Effector CD4-positive, alpha-beta T cell (primary cell): Measurements from ENCODE around the gene PRMT7.

ENCODE experiments used
- DNase-seq: peaks from one replicate; pipeline ENCODE4 v3.0.0-alpha.2; 2020
- total RNA-seq: gene quantifications from one replicate; lab custom pipeline; 2026; lab: John Stamatoyannopoulos, UW

The PRMT7 gene
- total RNA-seq = 71.7 reads per million, percentile 76 among the genes with 10 or more reads in this experiment

DNA sequence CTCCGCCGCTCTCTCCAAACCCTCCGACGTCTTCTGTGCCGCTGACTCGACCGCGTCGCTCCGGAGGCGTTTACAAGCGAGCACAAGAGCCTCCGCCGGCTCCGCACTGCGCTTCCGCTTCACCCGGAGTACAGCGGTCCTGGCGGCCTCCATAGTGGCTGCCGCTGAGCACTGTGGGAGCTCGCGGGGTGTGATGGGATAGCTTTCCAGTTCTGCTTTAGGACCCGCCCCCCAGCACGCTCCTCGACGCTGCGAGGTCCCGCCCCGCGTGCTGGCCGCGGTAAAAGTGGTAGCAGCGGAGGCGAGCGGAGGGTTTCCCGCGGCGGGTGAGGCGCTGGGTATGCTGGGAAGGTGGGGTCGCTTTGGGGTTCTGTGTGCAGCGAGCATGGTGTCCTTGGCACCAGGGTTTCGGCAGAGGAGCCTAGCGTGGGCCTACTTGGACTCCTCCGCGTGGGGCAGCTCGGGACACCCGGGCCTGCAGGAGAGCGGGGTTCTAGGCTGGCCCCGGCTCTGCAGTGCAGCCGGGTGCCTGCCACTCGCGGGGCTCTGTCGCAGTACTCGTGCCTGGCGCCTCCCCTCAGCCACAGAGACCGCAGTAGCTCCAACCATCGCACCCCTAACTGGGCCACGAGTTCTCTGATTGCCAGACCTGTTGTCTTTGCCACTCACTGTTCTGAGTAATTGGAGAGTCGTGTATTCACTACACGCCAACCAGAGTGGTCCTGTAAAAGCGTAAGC, at the start of gene PRMT7, which contains the start of gene SLC7A6OS:
PRMT7 (plus strand) TSS at position 246 of the 738 bp plus-strand sequence. CDS start 4,961 bp downstream, outside the sequence.
SLC7A6OS (minus strand) TSS at position 173 of the 738 bp plus-strand sequence; CDS start at position 153, 20 bp downstream.
- DNase-seq = peak; percentile 88

GRCh38 chr16:68263559-68264127, 47.2 kb upstream of the PRMT7 start:
- no peak for DNase-seq

GRCh38 chr16:68264128-68265077, 46.4 kb upstream of the PRMT7 start, which contains the start of gene SLC7A6:
Gene SLC7A6 (plus strand): TSS chr16:68264526. CDS start chr16:68274727, 10,201 bp downstream.
- peak; percentile 79 for DNase-seq

DNA sequence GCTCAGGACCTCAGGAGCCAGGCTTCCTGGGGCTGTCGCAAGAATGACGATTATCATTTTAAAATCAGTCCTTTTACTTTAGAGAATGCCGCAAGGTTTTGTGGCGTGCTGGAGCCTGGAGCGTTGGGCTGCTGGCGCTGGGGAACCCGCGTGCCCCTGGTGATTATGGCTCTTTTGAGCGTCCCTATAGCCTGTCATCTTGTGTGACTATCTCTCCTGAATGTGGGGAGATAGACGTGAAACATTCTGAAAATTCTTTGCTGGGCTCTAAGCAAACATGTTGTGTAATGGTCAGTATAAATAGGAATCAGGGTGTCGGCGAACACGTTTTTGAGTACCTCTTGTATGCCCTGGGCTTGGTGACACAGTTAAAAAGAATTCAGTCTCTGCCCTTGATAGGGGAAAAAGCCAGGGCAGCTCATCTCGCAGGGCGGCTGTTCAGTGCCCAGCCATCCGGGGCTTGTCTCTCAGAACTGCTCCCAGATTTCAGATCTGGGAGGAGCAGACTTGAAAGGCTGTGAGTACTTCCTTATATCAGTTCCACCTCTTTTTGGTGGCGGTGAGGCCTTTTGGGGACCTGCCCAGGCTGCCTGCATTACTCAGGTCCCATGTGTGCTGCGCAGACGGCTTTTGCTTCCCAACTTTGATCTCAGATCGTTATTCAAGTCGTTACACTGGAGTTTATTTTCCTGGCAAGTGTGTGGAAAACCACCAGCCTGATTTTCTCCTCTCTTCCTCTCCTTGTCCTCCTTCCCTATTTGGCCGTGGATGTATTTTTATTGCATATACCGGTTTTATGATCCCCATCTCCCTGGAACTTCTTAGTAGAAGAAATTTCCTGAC, 45.5 kb upstream of the PRMT7 start:
- DNase-seq = peak; percentile 52

DNA sequence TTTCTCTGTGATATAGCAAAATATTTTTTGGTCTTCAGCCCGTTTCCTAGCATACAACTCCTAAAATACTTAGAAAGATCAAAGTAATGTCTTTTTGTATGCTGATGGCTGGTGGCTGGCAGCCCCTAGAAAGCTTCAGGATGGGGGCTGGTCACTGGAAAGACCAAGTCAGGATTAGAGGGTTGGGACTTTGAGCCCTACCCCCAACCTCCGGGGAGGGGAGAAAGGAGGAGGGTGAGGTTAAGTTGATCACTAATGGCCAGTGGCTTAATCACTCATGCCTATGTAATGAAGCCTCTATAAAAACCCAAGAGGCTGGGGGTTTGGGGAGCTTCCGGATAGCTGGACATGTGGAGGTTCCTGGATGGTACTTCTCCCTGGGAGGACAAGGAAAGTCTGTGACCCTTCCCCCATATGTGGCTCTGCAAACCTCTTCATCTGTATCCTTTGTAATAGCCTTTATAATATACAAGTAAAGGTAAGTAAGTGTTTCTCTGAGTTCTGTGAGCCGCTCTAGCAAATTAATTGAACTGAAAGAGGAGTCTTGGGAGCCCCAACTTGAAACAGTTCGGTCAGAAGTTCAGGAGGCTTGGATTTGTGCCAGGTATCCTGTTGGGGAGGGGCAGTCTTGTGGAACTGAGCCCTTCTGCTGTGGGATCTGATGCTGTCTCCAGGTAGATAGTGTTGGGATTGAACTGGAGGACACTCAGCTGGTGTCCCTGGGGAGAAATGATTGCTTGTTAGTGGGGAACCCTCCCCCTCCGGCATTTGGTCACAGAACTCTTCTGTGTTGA, 43.0 kb upstream of the PRMT7 start:
- no peak for DNase-seq

- DNase-seq = no peak
Measured at GRCh38 chr16:68269793-68270192, 41.0 kb upstream of the PRMT7 start.

DNA sequence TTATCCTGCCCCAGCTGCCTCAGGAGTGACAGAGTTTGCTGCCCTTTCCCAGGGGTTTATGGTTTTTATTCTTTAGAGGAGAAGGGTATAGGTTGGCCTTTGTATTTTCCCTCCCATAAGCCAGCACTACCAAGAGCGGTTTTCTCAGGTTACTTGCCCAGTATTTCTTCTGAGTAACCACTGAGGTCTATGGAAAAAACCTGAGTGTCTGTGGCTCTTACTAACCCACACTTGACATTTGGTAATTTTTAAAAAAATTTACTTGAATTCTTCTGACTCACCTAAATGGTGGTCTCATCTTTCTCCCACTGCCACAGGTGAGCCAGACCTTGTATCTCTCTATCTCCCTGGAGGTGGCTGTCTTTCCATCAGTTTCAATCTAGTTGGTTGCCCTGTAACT, 40.5 kb upstream of the PRMT7 start:
- no peak for DNase-seq

DNA sequence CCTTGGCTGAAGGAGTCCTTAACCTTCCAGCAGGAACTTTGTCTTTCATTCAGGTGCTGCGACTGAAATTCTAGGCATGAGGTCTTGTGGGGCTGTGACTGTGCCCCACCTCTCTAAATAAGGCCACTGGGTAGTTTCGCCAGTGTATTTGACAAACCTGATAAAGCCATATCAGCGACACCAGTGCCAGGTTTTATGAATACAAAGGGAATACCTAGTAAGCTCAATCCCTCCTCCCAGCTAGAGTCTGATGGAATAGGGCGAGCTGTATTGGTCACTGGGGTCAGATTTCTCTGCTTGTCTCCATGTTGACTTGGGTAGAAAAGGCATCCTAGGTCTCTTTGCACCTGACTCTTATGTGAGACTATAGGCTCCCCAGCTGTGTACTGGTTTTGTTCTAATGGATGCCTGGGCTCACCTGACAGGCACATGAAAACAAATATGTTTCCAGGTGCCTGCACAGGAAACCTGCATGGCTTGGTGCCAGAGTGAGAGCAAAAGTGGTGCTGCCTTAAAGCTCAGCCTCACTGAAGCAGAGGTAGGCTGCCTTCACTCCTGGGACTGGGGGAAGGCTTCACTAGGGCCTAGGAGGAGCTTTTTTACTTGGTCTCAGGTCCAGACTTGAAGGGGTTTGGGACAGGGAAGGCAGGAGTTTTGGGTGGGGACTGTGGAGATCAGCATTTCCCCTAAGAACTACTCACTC, 38.2 kb upstream of the PRMT7 start:
- DNase-seq = peak; percentile 67

DNA sequence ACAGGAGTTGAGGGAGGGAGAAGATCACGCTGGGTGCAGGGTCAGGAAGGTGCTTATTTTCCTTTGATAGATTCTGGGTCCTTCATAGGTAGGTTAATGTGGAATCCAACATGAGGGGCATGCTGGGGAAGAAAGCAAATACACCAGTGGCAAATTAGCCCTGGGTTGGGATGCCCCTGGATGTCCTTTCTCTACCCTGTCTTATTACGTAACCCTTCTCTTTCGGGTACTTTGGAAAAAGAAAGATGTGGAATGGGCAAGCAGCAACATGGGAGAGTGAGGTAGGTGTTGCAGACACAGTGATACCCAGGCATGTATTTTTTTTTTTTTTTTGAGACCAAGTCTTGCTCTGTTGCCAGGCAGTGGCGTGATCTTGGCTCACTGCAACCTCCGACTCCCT, 37.4 kb upstream of the PRMT7 start:
- no peak for DNase-seq

- no peak for DNase-seq
Measured at GRCh38 chr16:68273896-68274295, 36.9 kb upstream of the PRMT7 start.

- DNase-seq = no peak
Measured at GRCh38 chr16:68274441-68274840, 36.4 kb upstream of the PRMT7 start.

GRCh38 chr16:68275611-68276191, 35.1 kb upstream of the PRMT7 start:
- DNase-seq = peak; percentile 49

- no peak for DNase-seq
Measured at GRCh38 chr16:68276223-68276622, 34.6 kb upstream of the PRMT7 start.

DNA sequence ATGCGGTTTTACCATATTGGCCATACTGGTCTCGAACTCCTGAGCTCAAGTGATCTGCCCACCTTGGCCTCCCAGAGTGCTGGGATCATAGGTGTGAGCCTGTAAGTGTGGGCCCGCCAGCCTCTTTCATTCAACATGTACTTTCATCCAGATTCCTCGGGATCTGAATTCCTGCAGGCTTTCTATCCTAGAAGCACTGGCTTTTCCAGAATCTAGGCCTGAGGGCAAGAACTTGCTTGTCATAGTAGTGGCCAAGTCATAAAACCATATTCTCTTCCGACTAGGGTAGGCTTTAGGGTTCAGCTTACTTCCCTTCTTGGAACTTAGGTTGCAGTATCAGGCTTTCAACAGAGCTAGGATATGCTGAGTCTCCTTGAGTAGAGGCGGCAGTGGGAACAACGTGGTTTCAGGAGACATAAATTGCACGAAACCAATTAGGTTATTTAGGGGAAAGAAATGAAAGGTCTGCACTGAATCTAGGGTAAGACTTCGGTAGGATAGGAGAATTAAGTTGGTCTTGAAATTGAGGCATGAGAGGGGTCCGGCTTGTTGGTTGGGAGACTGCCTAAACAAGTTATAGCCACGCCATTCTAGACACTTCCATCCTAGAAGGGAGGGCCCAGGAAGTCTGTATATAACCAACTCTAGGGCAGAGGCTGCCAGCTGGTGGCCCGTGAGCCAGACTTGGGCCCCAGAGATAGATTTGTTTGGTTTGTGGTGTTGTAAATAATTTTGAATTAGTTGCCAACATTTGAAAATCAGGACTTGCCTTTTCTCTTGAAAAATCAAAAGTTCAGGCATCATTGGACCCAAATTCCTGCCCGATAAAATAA, 30.9 kb upstream of the PRMT7 start:
- DNase-seq = no peak

- DNase-seq = no peak
Measured at GRCh38 chr16:68281368-68282063, 29.3 kb upstream of the PRMT7 start.

GRCh38 chr16:68282064-68282452, 28.8 kb upstream of the PRMT7 start:
- DNase-seq = no peak

- no peak for DNase-seq
Measured at GRCh38 chr16:68283346-68283745, 27.5 kb upstream of the PRMT7 start.

GRCh38 chr16:68283801-68284598, 26.8 kb upstream of the PRMT7 start:
- DNase-seq = no peak
